PC-9 (cell line): ENCODE data around the gene SAT1. TPM values are rescaled to one million over a fixed set of nuclear protein-coding genes. Genes with fewer than 3 reads are reported as not detected.
"Not testable (repeated sequence)": the region's sequence is repeated elsewhere in the genome, so short reads cannot be mapped to it uniquely, and the experiment has no call there.

ENCODE experiments used
- BruUV-seq: library from RNA; stranded (reverse); fragments of 400-500 nt; replicated peaks from 2 replicates; lab custom pipeline; 2021; lab: Mats Ljungman, UMichigan
- CTCF ChIA-PET: fragments of 300-600 bp; sonication (Branson Sonifier 250); formaldehyde crosslinking; loops from one replicate; lab custom pipeline; 2022; ENCODE audit warnings: antibody characterized with exemption; lab: Charles Lee
- POLR2A ChIA-PET: fragments of 300-600 bp; sonication (Branson Sonifier 250); formaldehyde crosslinking; loops from one replicate; lab custom pipeline; 2022; ENCODE audit warnings: antibody characterized with exemption; ENCODE audit not compliant: unreplicated experiment; lab: Charles Lee
- DNase-seq, 2 experiments: peaks; one replicate each; pipeline versions ENCODE4 v3.0.0 to v3.0.0-alpha.2; 2015 to 2022; ENCODE audit warnings: mixed read lengths in 1 of 2
- H2AFZ ChIP-seq: fragments of 200-600 bp; sonication (generic); 2 replicates; pipeline ENCODE4 v1.8.1; 2017; ENCODE audit warnings: antibody characterized with exemption
- H3F3A ChIP-seq: fragments of 200-600 bp; sonication (generic); 2 replicates; pipeline ENCODE4 v1.8.1; 2017; ENCODE audit warnings: antibody characterized with exemption, mild to moderate bottlenecking, low read depth; ENCODE audit not compliant: insufficient read depth
- H3K27ac ChIP-seq: fragments of 200-600 bp; sonication (generic); 2 replicates; pipeline ENCODE4 v1.6.1; 2016; ENCODE audit warnings: mixed run types
- H3K27me3 ChIP-seq: fragments of 200-600 bp; sonication (generic); 2 replicates; pipeline ENCODE4 v1.6.1; 2016; ENCODE audit warnings: low read depth, mixed run types; ENCODE audit not compliant: insufficient read depth
- H3K36me3 ChIP-seq: fragments of 200-600 bp; sonication (generic); 2 replicates; pipeline ENCODE4 v1.6.1; 2016; ENCODE audit warnings: low read depth, mixed run types
- H3K4me1 ChIP-seq: fragments of 200-600 bp; sonication (generic); replicated peaks from 2 replicates; pipeline ENCODE4 v1.6.1; 2016; ENCODE audit warnings: mixed run types; ENCODE audit not compliant: insufficient read depth
- H3K4me2 ChIP-seq: fragments of 200-600 bp; sonication (generic); 2 replicates; pipeline ENCODE4 v1.6.1; 2017; ENCODE audit warnings: mixed run types
- H3K4me3 ChIP-seq: fragments of 200-600 bp; sonication (generic); 2 replicates; pipeline ENCODE4 v1.6.1; 2016; ENCODE audit warnings: mixed run types
- H3K79me2 ChIP-seq: fragments of 200-600 bp; sonication (generic); 2 replicates; pipeline ENCODE4 v1.6.1; 2017; ENCODE audit warnings: low read depth, mixed run types
- H3K9me2 ChIP-seq: fragments of 200-600 bp; sonication (generic); 2 replicates; pipeline ENCODE4 v1.8.1; 2017; ENCODE audit warnings: mild to moderate bottlenecking; ENCODE audit not compliant: insufficient read depth
- H3K9me3 ChIP-seq: fragments of 200-600 bp; sonication (generic); 2 replicates; pipeline ENCODE4 v1.8.1; 2016; ENCODE audit warnings: low read depth; ENCODE audit not compliant: insufficient read depth
- H4K20me1 ChIP-seq: fragments of 200-600 bp; sonication (generic); 2 replicates; pipeline ENCODE4 v1.8.1; 2017; ENCODE audit not compliant: insufficient read depth
- EZH2 ChIP-seq: fragments of 200-600 bp; sonication (generic); IDR thresholded peaks from 2 replicates; pipeline ENCODE4 v1.8.0; 2017; ENCODE audit warnings: antibody characterized with exemption, low read depth
- intact Hi-C: fragments of 100-400 bp; cut with micrococcal nuclease; formaldehyde crosslinking; loops from one replicate; pipeline ENCODE4 v1.10.0; 2022; ENCODE audit not compliant: unreplicated experiment
- total RNA-seq: library from RNA; stranded (reverse); gene quantifications from 2 replicates; pipeline ENCODE4 v1.2.3, GENCODE V29; 2021
- TF ChIP-seq, protein P1 (sequence below): fragments of 200-600 bp; sonication (generic); conservative IDR thresholded peaks from 2 replicates; pipeline ENCODE4 v1.6.1; 2017; ENCODE audit warnings: mixed run types, antibody characterized with exemption, mild to moderate bottlenecking, moderate library complexity

The SAT1 gene
- total RNA-seq, 1 experiment from 2014 or later: 99.1 TPM

DNA sequence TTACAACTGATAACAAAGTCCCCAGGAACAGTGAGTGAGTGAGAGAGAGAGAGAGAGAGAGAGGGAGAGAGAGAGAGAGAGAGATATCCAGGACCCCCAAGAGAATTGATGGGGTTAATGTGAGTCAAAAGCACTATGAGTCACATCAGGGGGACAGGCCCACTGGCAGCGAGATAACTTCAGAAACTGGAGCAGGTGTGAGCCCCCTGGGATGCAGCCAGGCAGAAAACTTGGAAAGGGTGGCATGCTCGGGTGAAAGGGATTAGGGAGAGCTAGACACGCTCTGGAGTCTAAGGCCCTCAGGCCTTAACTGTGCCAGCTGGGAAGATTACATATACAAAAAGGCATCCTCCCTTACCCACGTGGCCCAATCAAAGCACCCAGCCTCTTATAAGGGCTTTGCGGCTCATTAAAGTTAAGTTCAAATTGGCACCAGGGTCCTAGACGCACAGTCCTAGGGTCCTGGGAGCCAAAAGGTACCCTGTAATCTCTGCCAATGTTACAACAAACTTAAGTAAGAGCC is 40.7 kb upstream of the SAT1 start:
- Histone ChIP-seq H3K79me2 (peaks cover 49% of the 10 kb centered on the region), H3K27me3 (no peaks in the 10 kb centered on the region), H2AFZ (no peak overlapping the region), H3F3A (peaks cover 24% of the 10 kb centered on the region), H3K4me2 (peak overlapping the region; percentile 83), H4K20me1 (peaks cover 5% of the 10 kb centered on the region; the same call in 1 of the 2 replicates), H3K4me1 (peaks cover 10% of the 10 kb centered on the region; the same call in 1 of the 2 replicates), H3K9me3 (no peaks in the 10 kb centered on the region), H3K27ac (peak overlapping the region; percentile 97), H3K9me2 (no peaks in the 10 kb centered on the region), H3K36me3 (no peaks in the 10 kb centered on the region), H3K4me3 (peak overlapping the region; percentile 84)
- ChIA-PET POLR2A (interaction anchor here (0.6 kb wide), 2 partner anchors 53 to 70 kb away, joined by 3 to 4 read pairs; no protein-coding TSS in a partner anchor), CTCF (interaction anchor here (0.6 to 2.0 kb wide), 2 partner anchors 27 to 41 kb away, joined by 6 to 11 read pairs; partner anchors contain the start of gene SAT1)
- no TSS peak for BruUV-seq
- intact Hi-C loops: loop anchor here (1.0 to 2.0 kb wide), 3 partner anchors 47 to 312 kb away; partner anchors contain the start of gene EIF2S3
- DNase-seq: peak; percentile 55 to 79
- TF ChIP-seq, protein P1, sequence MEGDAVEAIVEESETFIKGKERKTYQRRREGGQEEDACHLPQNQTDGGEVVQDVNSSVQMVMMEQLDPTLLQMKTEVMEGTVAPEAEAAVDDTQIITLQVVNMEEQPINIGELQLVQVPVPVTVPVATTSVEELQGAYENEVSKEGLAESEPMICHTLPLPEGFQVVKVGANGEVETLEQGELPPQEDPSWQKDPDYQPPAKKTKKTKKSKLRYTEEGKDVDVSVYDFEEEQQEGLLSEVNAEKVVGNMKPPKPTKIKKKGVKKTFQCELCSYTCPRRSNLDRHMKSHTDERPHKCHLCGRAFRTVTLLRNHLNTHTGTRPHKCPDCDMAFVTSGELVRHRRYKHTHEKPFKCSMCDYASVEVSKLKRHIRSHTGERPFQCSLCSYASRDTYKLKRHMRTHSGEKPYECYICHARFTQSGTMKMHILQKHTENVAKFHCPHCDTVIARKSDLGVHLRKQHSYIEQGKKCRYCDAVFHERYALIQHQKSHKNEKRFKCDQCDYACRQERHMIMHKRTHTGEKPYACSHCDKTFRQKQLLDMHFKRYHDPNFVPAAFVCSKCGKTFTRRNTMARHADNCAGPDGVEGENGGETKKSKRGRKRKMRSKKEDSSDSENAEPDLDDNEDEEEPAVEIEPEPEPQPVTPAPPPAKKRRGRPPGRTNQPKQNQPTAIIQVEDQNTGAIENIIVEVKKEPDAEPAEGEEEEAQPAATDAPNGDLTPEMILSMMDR: 0 out of 2 replicates have a peak, but pooled peaks have one; percentile 28
- TF ChIP-seq EZH2: no peak

DNA sequence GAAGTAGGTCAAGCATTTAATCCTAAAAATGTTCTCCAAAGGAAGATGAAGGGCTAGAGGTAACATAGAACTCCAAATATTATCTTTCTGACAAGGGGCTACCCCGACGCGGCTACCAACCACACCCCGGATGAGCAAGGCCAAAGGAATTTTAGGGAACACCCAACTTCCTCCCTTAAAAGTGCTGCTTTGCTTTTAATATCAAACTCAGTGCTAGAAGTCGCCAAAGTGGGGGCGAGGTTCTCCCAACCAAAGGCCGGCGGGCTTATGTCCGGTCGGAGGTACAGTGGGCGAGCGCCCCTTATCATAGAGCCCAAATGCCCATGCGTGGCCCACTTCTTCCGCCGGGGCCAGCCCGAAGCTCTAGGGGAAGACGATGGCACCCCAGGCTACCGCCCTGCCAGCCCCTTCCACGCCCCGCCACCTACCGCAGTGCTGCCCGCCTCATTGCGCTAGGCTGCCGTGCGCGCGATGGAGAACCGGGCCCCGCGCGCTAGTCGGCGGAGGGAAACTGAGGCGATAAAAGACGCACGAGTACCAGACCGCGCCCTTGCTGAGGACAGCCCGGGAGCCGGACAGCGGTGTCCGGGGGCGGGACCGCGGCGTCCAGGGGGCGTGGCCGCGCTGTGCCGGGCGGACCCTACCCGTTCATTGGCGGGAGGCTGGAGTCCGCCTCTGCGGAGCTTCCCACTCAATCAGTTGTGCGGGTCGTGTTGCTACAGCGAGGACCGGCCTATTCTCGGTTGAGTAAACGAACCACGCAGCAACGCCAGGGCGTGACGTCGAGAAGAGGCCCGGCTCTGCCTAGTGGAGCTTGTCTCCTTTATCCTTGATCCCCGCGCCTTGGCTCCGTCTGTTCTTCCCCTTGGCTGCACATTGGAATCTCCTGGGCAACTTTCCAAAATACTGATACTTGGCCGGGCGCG is 40.0 kb upstream of the SAT1 start, which contains the start of gene ACOT9:
Gene ACOT9 (minus strand): TSS at position 580 of the 926 bp plus-strand sequence. CDS start 132 bp downstream, at position 448.
- BruUV-seq: no TSS peak
- DNase-seq: peak; percentile 93
- H3K9me3 ChIP-seq: no peaks in the 10 kb centered on the region
- H3K4me1 ChIP-seq: peaks cover 10% of the 10 kb centered on the region; the same call in 1 of the 2 replicates
- H3K9me2 ChIP-seq: no peaks in the 10 kb centered on the region
- CTCF ChIA-PET: interaction anchor here (0.6 to 2.0 kb wide), 3 partner anchors 27 to 159 kb away, joined by 3 to 11 read pairs (median 6); partner anchors contain the start of gene SAT1
- H3K27me3 ChIP-seq: no peaks in the 10 kb centered on the region
- no peaks in the 10 kb centered on the region for H3K36me3 ChIP-seq
- POLR2A ChIA-PET: interaction anchor here (0.5 to 1.0 kb wide), 6 partner anchors 53 to 1769 kb away, joined by 3 to 5 read pairs (median 4); no protein-coding TSS in a partner anchor
- H3K4me2 ChIP-seq: peak within 1 kb of the TSS; percentile 83
- H2AFZ ChIP-seq: peak within 1 kb of the TSS; percentile 80
- peaks cover 44% of the 10 kb centered on the region for H3K79me2 ChIP-seq
- peak within 1 kb of the TSS; percentile 97 for H3K27ac ChIP-seq
- H3F3A ChIP-seq: peaks cover 24% of the 10 kb centered on the region
- H4K20me1 ChIP-seq: peaks cover 5% of the 10 kb centered on the region; the same call in 1 of the 2 replicates
- H3K4me3 ChIP-seq: peak within 1 kb of the TSS; percentile 84
- no peak for TF ChIP-seq EZH2
- TF ChIP-seq, protein P1: no peak
- intact Hi-C loops: loop anchor here (1.0 to 2.0 kb wide), 4 partner anchors 40 to 311 kb away; partner anchors contain the start of genes EIF2S3 and SAT1

DNA sequence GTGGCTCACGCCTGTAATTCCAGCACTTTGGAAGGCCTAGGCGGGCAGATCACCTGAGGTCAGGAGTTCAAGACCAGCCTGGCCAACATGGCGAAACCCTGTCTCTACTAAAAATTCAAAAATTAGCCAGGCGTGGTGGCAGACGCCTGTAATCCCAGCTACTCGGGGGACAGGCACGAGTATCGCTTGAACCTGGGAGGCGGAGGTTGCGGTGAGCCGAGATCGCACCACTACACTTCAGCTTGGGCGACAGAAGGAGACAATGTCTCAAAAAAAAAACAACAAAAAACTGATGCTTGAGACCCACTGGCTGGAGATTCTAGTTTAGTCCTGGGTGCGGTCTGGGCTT is 39.4 kb upstream of the SAT1 start:
- TSS peak; percentile 89 for BruUV-seq
- ChIA-PET POLR2A (interaction anchor here (0.5 to 1.0 kb wide), 3 partner anchors 201 to 1769 kb away, joined by 3 to 5 read pairs (median 5); no protein-coding TSS in a partner anchor), CTCF (interaction anchor here (1.0 to 2.0 kb wide), 2 partner anchors 40 to 159 kb away, joined by 3 to 6 read pairs; partner anchors contain the start of gene SAT1)
- peaks cover 24% of the 10 kb centered on the region for H3F3A ChIP-seq
- not testable (repeated sequence) for H3K36me3 ChIP-seq, DNase-seq, H4K20me1 ChIP-seq, H3K9me2 ChIP-seq, H3K27me3 ChIP-seq, H3K9me3 ChIP-seq
- H3K4me3 ChIP-seq: peak overlapping the region; percentile 84
- peak overlapping the region; percentile 97 for H3K27ac ChIP-seq
- H3K4me2 ChIP-seq: peak overlapping the region; percentile 83
- H2AFZ ChIP-seq: peak overlapping the region; percentile 80
- H3K4me1 ChIP-seq: peaks cover 10% of the 10 kb centered on the region; the same call in 1 of the 2 replicates
- intact Hi-C loops: loop anchor here (1.0 to 2.0 kb wide), 2 partner anchors 40 to 49 kb away; partner anchors contain the start of gene SAT1
- peaks cover 37% of the 10 kb centered on the region for H3K79me2 ChIP-seq
